Activated CD8-positive, alpha-beta T cell treated with anti-CD3 and anti-CD28 coated beads for 36 hours (primary cell): Measurements from ENCODE around the gene SEC31B. TPM values are rescaled to one million over a fixed set of nuclear protein-coding genes. Genes with fewer than 3 reads are reported as not detected.
A peak's percentile ranks its signal among the peaks of the same experiment; 100 is the strongest.

Experiments used
- ATAC-seq: fragments of 200-7000 bp; cut with Tn5 transposase; one replicate; pipeline ENCODE4 v1.10.0; 2021; ENCODE audit warnings: mild to moderate bottlenecking, moderate library complexity
- CTCF ChIA-PET: fragments of 350-600 bp; sonication (Branson Sonifier 250); formaldehyde crosslinking; loops from one replicate; lab custom pipeline; 2021; ENCODE audit warnings: antibody characterized with exemption; lab: Charles Lee
- POLR2A ChIA-PET: fragments of 350-600 bp; sonication (Branson Sonifier 250); formaldehyde crosslinking; loops from one replicate; lab custom pipeline; 2021; ENCODE audit warnings: antibody characterized with exemption; lab: Charles Lee
- DNase-seq: peaks from one replicate; pipeline ENCODE4 v3.0.0-alpha.2; 2020
- H3K27ac Mint-ChIP-seq: one replicate; pipeline ENCODE4 v1.8.0; 2021; ENCODE audit warnings: mild to moderate bottlenecking, mixed read lengths
- H3K27me3 Mint-ChIP-seq: one replicate; pipeline ENCODE4 v1.8.0; 2021; ENCODE audit warnings: mixed read lengths
- H3K36me3 Mint-ChIP-seq: one replicate; pipeline ENCODE4 v1.8.0; 2021; ENCODE audit warnings: low read depth, mixed read lengths
- H3K4me1 Mint-ChIP-seq: one replicate; pipeline ENCODE4 v1.8.0; 2021; ENCODE audit warnings: low read depth, mixed read lengths
- H3K4me3 Mint-ChIP-seq: one replicate; pipeline ENCODE4 v1.8.0; 2021; ENCODE audit warnings: mild to moderate bottlenecking, moderate library complexity, mixed read lengths
- H3K9me3 Mint-ChIP-seq: one replicate; pipeline ENCODE4 v1.8.0; 2021; ENCODE audit warnings: mixed read lengths
- intact Hi-C: fragments of 100-400 bp; cut with micrococcal nuclease; formaldehyde crosslinking; loops from one replicate; pipeline ENCODE4 v1.10.0; 2022
- total RNA-seq, 2 experiments: library from RNA; stranded (reverse); gene quantifications; one replicate each; pipeline ENCODE4 v1.2.3, GENCODE V29; 2021
- TF ChIP-seq, protein P1 (sequence below): fragments of 200-600 bp; IDR thresholded peaks from one replicate; pipeline ENCODE4 v1.8.0; 2022; ENCODE audit warnings: antibody characterized with exemption, mild to moderate bottlenecking

The SEC31B gene
- total RNA-seq, 2 experiments from 2014 or later: 34.2 to 40.6 TPM

DNA sequence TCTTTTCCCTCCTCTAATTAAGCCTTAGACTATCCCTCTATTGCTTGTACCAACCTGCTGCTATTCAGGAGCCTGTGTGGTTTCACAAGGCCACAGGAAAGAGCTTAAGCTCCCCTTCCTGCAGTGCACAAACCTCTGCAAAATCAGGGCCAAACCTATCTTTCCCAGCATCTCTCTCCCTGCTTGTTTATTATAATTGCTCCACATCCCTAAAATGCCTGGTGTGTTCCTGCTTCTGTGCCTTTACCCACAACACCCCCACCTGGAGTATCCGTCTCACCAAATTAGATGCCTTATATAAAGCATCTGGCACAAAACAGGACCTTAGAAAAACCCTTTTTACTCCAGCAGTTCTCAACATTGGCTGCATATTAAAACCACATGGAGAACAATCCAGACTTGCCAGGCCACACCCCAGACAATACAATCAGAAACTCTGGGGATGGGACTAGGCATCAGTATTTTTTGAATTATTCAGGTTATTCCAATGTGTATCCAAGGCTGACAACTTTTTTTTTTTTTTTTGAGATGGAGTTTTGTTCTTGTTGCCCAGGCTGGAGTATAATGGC, 16.7 kb downstream of the SEC31B start:
- TF ChIP-seq, protein P1, sequence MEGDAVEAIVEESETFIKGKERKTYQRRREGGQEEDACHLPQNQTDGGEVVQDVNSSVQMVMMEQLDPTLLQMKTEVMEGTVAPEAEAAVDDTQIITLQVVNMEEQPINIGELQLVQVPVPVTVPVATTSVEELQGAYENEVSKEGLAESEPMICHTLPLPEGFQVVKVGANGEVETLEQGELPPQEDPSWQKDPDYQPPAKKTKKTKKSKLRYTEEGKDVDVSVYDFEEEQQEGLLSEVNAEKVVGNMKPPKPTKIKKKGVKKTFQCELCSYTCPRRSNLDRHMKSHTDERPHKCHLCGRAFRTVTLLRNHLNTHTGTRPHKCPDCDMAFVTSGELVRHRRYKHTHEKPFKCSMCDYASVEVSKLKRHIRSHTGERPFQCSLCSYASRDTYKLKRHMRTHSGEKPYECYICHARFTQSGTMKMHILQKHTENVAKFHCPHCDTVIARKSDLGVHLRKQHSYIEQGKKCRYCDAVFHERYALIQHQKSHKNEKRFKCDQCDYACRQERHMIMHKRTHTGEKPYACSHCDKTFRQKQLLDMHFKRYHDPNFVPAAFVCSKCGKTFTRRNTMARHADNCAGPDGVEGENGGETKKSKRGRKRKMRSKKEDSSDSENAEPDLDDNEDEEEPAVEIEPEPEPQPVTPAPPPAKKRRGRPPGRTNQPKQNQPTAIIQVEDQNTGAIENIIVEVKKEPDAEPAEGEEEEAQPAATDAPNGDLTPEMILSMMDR: no peak
- ChIA-PET POLR2A (no interaction called here), CTCF (interaction anchor here (13.5 kb wide), 1 partner anchor 21 kb away, joined by 132 read pairs; no protein-coding TSS in a partner anchor)
- DNase-seq (no peak), ATAC-seq (no peak)
- H3K9me3 Mint-ChIP-seq: no peaks in the 10 kb centered on the region
- H3K36me3 Mint-ChIP-seq: peaks cover 57% of the 10 kb centered on the region
- intact Hi-C loops: no loop called here
- H3K4me3 Mint-ChIP-seq: no peak overlapping the region
- H3K27me3 Mint-ChIP-seq: no peaks in the 10 kb centered on the region
- H3K27ac Mint-ChIP-seq: no peak overlapping the region
- peaks cover 25% of the 10 kb centered on the region for H3K4me1 Mint-ChIP-seq

DNA sequence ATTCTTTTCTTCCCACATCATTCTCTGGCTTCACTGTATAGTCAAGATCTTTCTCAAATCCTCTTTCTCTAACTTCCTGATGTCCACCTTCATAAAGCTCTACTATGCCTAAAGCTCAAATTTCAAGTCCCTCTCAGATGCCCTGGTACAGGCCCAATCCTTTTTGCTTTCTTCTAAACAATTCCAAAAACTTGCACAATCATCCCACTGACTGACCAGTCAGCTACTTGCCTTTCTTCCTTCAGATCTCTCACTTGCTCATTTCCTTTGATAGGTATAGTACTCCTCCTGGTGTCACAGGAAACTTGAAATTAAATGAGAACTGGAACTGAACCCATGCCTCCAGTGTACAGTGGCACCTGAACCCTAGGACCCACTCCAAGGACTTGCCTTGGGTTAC, 18.2 kb downstream of the SEC31B start:
- peaks cover 18% of the 10 kb centered on the region for H3K4me1 Mint-ChIP-seq
- no peaks in the 10 kb centered on the region for H3K27me3 Mint-ChIP-seq
- no peaks in the 10 kb centered on the region for H3K9me3 Mint-ChIP-seq
- intact Hi-C loops: no loop called here
- peak overlapping the region; percentile 2 for H3K27ac Mint-ChIP-seq
- CTCF ChIA-PET: interaction anchor here (1.7 to 13.5 kb wide), 4 partner anchors 8 to 20 kb away, joined by 4 to 132 read pairs (median 33); no protein-coding TSS in a partner anchor
- DNase-seq (no peak), ATAC-seq (no peak)
- POLR2A ChIA-PET: no interaction called here
- TF ChIP-seq, protein P1: no peak
- H3K4me3 Mint-ChIP-seq: no peak overlapping the region
- peaks cover 52% of the 10 kb centered on the region for H3K36me3 Mint-ChIP-seq

DNA sequence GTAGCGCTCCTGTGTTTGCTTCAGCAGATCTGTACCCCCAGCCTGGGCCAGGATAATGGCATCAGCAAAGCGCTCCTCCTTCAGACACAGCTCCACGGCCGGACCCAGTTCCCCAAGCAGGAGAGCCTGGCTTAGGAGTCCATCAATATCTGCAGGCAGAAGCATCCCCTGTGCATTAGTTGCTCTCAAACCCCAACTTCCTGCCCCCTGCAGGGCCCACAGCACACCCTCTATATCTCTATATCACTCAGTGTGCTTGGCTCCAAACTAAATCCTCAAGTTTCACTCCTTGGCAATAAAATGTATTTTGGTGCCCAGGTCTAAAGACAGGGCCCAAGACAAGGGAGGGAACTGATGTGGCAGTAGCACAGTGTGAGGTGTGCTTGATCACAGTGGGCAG, 21.6 kb downstream of the SEC31B start:
- ATAC-seq: no peak

DNA sequence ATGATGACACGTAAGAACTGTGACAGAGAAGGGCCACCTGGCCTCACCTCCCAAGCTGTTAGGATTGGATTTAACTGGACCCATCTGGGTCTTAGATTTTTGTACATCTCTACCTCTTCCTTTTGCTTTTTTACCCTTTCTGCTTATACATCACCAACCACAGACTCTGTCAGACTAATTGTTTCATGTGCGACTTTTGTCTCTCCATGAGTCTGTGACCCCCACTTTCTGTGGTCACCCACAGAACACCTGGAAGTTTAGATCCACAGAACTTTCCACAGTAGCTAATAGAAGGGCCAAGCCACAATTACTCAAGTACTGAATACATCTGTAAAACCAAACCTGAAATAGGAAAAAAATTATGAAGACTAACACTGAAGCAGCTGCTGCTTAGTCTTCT, 23.1 kb downstream of the SEC31B start:
- intact Hi-C loops: no loop called here
- H3K27ac Mint-ChIP-seq: peak overlapping the region; percentile 23
- peak; percentile 50 for DNase-seq
- H3K9me3 Mint-ChIP-seq: no peaks in the 10 kb centered on the region
- H3K36me3 Mint-ChIP-seq: peaks cover 56% of the 10 kb centered on the region
- no peak overlapping the region for H3K4me3 Mint-ChIP-seq
- ATAC-seq: peak; percentile 60
- ChIA-PET POLR2A (interaction anchor here (0.6 to 8.6 kb wide), 5 partner anchors 11 to 141 kb away, joined by 3 to 56 read pairs (median 4); no protein-coding TSS in a partner anchor), CTCF (interaction anchor here (0.6 to 13.5 kb wide), 7 partner anchors 8 to 62 kb away, joined by 3 to 132 read pairs (median 5); no protein-coding TSS in a partner anchor)
- TF ChIP-seq, protein P1: no peak
- no peaks in the 10 kb centered on the region for H3K27me3 Mint-ChIP-seq
- peaks cover 17% of the 10 kb centered on the region for H3K4me1 Mint-ChIP-seq

More for the DNA sequence above, 21.6 kb downstream of the SEC31B start:
- intact Hi-C loops: no loop called here
- no peaks in the 10 kb centered on the region for H3K27me3 Mint-ChIP-seq
- ChIA-PET CTCF (interaction anchor here (1.7 to 13.5 kb wide), 6 partner anchors 10 to 64 kb away, joined by 3 to 132 read pairs (median 10); no protein-coding TSS in a partner anchor), POLR2A (interaction anchor here (8.6 kb wide), 1 partner anchor 16 kb away, joined by 56 read pairs; no protein-coding TSS in a partner anchor)
- no peak for DNase-seq
- H3K9me3 Mint-ChIP-seq: no peaks in the 10 kb centered on the region
- peaks cover 17% of the 10 kb centered on the region for H3K4me1 Mint-ChIP-seq
- peaks cover 58% of the 10 kb centered on the region for H3K36me3 Mint-ChIP-seq
- H3K4me3 Mint-ChIP-seq: no peak overlapping the region
- TF ChIP-seq, protein P1: no peak
- no peak overlapping the region for H3K27ac Mint-ChIP-seq

DNA sequence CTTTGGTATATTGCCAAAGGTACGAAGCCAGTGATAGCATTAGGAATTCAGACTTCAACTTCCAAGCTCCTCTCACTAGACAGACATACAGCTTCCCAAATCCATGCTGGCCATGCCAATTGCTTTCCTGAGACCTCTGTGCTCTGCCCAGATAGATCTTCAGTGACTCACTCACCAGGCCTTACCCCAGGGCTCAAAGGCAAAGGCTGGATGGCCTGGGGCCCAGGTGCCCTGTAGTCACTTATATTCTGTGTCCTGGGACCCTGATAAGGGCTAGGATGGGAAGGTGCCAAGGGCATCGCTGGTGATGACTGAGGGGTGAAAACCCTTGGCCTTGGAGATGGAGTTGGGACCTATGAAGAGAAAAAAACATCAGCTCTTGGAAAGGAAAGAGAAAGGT, 29.1 kb downstream of the SEC31B start:
- POLR2A ChIA-PET: interaction anchor here (0.6 to 8.6 kb wide), 3 partner anchors 9 to 143 kb away, joined by 3 to 56 read pairs (median 3); no protein-coding TSS in a partner anchor
- H3K9me3 Mint-ChIP-seq: no peaks in the 10 kb centered on the region
- peaks cover 37% of the 10 kb centered on the region for H3K36me3 Mint-ChIP-seq
- no peak for DNase-seq
- TF ChIP-seq, protein P1: no peak
- no peak for ATAC-seq
- no peak overlapping the region for H3K4me3 Mint-ChIP-seq
- CTCF ChIA-PET: interaction anchor here (1.3 to 13.5 kb wide), 3 partner anchors 9 to 28 kb away, joined by 5 to 132 read pairs (median 6); no protein-coding TSS in a partner anchor
- no peaks in the 10 kb centered on the region for H3K27me3 Mint-ChIP-seq
- no peaks in the 10 kb centered on the region for H3K4me1 Mint-ChIP-seq
- intact Hi-C loops: no loop called here
- H3K27ac Mint-ChIP-seq: no peak overlapping the region
